NCI-H2107 treated with DMSO at 0.1 percent for 48 hours (cell line): ENCODE measurements around the gene NABP1.
"Not testable (repeated sequence)": the region's sequence is repeated elsewhere in the genome, so short reads cannot be mapped to it uniquely, and the experiment has no call there.

Source experiments
- DNase-seq: peaks from one replicate; lab custom pipeline; 2025; ENCODE audit not compliant: unreplicated experiment; lab: John Stamatoyannopoulos, UW

Gene NABP1

GRCh38 chr2:191677646-191678436 lies at the start of gene NABP1:
Gene NABP1 (plus strand): TSS chr2:191678136. CDS start chr2:191678615, 479 bp downstream.
- DNase-seq: peak; percentile 80

DNA sequence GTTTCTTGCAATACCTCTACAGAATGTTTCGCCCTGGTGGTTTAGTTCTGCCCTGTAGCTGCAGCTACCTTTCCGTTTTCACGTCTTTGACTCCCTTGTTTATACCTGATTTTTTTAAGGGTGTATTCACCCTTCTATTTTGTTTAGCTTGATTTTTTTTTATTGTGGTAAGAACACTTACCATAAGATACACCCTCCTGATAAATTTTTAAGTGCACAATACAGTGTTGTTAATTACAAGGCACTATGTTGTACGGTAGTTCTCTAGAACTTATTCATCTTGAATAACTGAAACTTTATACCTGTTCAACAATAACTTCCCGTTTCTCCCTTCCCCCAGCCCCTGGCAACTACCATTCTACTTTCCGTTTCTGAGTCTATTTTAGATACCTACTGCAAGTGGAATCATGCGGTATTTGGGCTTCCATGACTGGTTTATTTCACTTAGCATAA lies 48.9 kb upstream of the NABP1 start:
- no peak for DNase-seq

- DNase-seq: no peak
These were observed 47.8 kb upstream of the NABP1 start for GRCh38 chr2:191629976-191630712.

DNA sequence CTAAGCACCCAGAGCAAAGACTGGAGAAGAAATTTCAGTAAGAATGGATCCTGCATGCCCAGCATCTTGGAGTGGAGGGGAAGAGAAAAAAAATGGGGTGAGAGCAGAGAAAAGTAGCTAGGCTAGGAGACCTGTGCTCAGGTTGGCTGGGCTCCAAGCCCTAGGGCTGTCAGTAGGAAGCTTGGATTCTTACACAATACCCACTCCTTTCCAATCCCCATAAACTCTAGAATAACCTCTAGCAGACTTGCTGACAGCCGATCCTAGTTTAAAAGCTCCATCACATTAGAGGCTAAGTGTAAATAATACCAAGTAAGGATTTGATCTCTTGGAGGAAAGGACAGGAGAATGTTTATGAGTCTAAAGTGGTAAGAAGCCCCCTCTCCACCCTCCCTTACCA lies 46.2 kb upstream of the NABP1 start:
- DNase-seq: peak; percentile 4

DNA sequence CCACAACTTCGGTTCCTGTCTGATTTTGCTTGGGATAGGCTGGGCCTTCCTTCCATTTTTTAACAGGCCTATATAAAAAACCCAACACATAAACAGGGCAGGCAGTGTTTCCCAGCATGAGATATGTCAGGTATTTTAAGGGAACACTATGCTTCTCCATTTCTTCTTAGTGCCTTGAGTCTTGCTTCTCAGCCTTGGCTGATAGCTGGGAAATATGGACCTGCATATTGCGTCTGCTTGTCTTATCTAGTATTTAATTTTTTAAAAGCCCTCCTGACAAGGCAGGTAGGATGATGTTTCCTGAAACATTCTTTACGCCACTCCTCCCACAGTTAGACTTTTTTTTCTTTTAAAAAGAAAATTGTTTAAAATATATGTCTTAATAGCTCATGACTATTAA lies 45.5 kb upstream of the NABP1 start:
- no peak for DNase-seq

DNA sequence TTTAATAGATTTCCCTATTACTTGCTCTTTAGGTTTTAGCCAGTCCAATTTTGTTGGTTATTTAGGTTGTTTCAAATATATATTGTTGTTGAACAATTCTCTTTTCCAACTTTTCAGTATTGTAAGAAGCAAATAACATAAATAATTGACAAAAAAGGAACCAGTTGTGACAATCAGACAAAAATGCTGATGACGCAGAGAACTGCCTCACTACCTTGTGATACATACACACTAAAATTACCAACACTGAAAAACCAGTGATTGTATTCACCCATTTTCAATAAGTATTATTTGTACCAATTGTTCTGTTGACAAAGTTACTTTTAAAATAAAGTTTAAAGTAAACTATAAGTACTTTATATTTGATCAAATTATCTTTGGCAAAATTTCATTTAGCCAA lies 43.1 kb upstream of the NABP1 start:
- no peak for DNase-seq

DNA sequence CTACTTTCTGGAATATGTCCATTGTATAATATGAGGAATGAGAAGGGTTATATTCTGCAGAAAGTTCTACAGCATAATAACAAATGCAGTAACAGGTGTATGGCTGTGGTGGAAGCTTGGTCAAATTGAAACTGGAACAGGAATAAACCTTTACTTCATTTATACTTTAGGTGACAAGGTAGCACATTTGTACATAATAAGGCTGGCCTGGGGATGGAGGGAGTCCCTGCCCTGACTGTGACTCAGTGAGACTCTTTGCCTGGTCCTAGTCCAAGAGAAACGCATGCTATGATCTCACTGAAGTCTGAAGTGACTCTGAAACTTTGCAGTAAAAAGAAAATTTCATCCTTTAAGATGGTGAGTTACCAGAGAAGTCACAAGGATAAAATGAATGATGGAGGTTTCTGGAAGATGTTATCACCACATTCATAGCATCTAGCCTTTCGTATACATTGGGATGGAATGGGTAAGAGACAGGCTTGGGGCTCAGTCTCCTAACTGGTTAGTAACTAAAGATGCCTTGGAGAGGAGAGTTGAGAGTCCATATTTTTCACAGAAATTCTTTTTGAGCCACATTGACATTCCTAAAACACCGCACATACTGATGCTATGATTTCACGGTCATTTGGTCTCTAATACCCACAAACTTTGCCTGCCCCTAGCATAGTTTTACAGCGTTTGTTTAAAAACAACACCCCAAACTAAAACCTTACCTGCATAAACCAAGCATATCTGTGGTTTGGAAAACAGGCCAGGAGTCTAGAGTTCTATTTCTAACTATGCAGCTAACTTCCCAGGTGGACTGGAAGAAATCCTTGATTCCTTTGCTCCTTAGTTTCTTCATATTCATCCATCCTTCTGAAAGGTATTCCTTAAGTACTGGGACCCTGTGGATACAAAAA lies 42.4 kb upstream of the NABP1 start:
- DNase-seq: no peak

DNA sequence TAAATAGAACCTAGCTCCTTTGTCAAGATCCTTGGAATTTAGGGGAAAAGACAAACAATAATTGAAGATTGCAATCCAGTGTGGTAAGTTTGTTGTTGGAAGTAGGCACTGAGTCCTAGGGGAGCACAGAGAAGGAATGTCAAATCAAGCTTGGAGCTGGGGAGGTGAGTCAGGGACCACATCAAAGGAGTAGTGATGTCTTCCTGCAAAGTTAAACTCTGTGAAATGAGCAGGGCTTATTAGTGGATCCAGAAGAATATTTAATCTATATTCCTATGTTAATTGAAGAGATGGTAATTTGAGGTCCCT lies 41.7 kb upstream of the NABP1 start:
- no peak for DNase-seq

DNA sequence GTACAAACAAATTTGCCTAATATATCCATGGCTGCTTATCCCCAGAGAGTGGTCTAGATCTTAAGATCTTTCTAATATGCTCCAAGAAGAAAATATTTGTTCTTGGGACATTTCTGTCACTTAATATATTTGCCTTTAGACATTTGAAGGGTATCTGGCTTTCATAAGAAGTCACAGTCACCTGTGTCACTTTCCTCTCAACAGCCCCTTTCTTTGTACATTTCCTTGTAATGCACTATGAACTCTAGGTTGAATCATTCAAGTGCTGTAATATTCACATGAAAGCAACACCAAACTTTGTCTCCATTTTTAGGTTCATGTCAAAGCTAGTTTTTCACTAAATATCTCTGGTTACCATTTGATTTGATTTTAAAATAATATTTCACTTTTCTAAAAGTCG lies 41.4 kb upstream of the NABP1 start:
- DNase-seq: no peak

DNA sequence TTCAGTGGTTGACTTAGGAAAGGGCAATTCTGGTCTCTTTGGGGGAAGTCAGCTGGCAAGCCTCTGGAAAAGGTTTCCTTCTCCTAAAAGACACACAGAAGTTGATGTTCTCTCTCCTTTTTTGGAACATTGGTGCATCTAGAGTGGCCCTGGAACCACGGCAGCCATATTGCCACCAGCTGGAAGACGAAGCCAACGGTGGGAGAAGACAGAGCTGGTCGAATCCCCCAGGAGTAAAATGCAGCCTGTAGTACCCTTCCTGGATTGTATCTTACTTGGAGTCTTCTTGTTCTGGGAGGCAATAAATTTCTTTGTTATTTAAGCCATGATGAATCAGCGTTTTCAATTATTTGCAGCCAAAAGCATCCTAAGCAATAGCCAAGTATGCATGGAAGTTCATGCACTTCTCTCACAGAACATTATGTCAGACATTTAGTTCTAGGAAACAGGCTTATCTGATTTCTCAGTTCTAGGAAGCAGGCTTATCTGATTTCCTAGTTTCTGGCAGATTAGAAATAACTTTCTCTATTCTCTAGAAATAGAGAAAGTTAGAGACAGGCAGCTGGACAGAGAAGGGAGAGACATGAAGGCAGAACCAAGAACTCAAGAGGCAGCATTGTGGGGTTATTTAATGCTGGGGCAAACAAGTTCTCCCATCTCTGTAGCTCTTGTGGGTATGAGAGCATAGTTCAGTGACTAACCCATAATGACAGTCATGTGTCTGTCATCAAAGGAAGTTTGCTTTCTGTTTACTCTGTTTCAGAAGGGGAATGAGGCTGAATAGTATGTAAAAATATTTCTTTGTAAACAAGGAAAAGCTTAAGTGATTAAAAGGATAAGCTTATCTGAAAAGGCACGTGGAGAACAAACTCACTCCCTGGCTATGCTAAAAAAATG lies 40.5 kb upstream of the NABP1 start:
- no peak for DNase-seq

DNA sequence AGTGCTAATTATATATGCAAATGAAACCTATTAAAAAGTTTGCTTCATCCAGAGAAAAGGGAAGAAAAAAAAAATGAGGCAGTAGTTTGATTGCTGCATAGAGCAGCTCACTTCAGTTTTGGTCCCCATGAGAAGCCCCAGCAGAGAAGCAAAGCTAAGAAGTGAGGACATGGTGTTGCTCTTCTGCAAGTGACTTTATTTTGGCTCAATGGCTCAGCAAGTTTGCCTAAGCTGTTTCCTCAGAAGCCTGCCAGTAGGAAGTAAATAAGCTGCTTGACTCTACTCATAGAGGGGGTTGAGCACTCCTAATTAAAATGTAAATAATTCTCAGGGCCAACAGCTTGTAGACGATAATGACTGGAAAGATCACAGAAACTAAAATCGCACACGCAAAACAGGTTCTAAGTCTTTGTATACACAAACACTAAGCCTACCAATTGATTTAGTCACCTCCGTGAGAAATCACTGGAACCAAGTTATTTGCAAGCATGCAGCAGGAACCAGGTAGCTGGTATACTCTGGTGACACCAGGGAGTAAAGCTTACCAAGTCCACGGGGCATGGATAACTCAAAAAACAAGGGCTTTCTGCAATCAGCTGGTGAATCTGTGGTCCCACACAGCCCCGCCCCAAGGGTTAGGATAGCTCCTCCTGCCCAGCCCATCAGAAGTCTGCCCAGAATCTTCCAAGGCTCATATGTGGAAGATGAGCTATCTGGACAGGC lies 39.7 kb upstream of the NABP1 start:
- no peak for DNase-seq

- no peak for DNase-seq
These were observed 39.1 kb upstream of the NABP1 start for GRCh38 chr2:191638802-191639172.

GRCh38 chr2:191641609-191642008 lies 36.3 kb upstream of the NABP1 start:
- DNase-seq: no peak

DNA sequence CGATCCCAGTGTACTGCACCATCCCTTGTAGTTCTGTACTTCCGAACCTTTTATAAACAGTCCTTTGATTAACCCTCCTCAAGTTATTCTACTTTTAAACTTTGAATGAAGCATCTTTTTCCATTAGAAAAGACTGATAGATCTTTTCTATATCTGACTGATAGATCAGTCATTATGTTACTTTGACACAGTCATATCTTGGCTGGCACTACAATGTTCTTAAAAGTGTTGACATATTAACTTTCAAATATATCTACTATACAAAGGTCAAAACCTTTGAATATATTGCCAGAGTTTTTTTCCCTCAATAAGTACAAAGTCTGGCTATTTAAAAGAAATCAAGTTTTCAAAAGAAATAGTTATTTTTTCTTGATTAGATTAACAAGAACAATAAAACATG lies 35.4 kb upstream of the NABP1 start:
- DNase-seq: no peak

DNA sequence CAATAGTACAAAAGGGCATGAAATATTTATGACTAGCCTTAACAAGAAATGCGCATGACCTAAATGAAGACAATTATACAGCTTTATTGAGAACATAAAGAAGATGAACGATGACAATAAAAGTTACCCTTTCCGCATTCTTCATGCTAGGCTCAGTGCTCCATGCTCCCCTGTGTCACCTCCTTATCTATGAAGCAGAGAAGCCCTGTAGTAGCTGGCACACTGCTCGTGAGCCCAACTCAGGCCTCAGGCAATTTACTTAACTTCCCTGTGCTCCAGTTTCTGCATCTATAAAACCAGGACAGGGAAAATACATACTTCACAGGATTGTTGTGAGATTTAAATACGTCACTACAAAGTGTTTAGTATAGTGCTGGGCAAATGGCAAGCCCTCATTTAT lies 34.5 kb upstream of the NABP1 start:
- no peak for DNase-seq

DNA sequence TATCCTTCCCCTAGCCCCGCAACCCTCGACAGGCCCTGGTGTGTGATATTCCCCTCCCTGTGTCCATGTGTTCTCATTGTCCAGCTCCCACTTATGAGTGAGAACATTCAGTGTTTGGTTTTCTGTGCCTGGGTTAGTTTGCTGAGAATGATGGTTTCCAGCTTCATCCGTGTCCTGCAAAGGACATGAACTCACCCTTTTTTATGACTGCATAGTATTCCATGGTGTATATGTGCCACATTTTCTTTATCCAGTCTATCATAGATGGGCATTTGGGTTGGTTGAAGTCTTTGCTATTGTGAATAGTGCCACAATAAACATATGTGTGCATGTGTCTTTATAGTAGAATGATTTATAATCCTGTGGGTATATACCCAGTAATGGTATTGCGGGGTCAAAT lies 33.3 kb upstream of the NABP1 start:
- DNase-seq: not testable (repeated sequence)

- no peak for DNase-seq
These were observed 32.9 kb upstream of the NABP1 start for GRCh38 chr2:191645032-191645431.

DNA sequence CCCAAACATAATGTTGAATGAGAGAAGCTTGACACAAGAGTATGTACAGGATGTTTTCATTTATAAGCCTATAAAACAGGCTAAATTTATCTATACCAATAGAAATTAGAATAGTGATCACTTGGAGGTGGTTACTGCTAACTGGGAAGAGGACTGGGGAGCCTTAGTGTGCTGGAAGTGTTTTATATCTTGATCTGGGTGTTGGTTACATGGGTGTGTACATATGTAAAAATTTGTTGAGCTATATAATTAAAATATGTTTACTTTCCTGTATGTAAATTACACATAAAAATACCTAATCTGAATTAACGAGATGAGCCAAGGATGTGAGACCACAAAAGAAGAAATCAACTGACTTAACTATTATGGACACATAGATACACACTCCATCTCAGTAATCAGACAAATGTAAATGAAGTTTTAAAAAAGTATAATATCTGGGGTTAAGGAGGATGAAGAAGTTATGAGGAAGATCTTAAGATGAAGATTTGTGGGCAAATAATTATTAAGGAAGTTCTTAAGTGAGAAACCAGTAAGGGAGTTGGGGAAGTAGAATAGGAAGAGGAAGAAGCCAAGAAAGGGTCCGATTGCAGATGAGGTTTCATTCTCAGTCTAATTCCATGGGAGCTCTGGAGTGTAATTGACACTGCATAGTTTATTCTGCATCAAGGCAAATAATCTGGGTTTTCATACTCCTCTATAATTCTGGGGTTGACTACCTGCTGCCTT lies 32.3 kb upstream of the NABP1 start:
- DNase-seq: no peak

GRCh38 chr2:191646163-191646902 lies 31.6 kb upstream of the NABP1 start:
- DNase-seq: no peak
